ENCODE measurements around the gene TGIF2LY.
"Not testable (repeated sequence)": the region's sequence is repeated elsewhere in the genome, so short reads cannot be mapped to it uniquely, and the experiment has no call there.

Gene TGIF2LY
- total RNA-seq = 0 reads per million in 3 donors

DNA sequence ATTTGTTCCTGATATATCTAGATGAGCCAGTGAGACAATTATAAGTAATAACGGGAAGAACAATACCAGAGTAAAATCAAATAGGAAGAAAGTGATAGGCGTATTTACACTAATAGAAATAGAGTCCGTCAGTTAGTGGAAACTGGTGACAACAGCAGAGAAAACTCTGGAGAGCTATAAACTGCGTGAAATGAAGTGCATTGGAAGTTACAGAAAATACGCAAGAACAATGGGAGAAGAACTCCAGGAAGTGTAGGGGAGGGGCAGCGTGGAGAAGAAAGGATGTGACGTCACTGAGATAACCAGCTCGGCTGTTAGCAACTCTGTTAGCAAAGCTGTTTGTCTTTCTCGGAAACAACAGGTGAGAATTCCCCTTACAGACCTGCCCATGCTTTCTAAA lies at the start of gene TGIF2LY:
TGIF2LY (plus strand) TSS at position 301 of the 400 bp plus-strand sequence. CDS start 178 bp downstream, outside the sequence.
- not testable (repeated sequence) for H3K4me1 ChIP-seq (ENCODE audit: control insufficient read depth, insufficient read depth, low read length, poor library complexity, severe bottlenecking); H3K27me3 ChIP-seq (replicated peaks; ENCODE audit: control insufficient read depth, insufficient read depth, low read length, poor library complexity, severe bottlenecking); DNase-seq; H3K36me3 ChIP-seq (ENCODE audit: control insufficient read depth, insufficient read depth, low read length); H3K4me3 ChIP-seq (ENCODE audit: insufficient read depth, low read depth, low read length, poor library complexity, severe bottlenecking); H3K9me3 ChIP-seq (ENCODE audit: control insufficient read depth, low read length); H3K27ac ChIP-seq (ENCODE audit: insufficient read depth, low read length, poor library complexity, severe bottlenecking)

Data from effector memory CD4-positive, alpha-beta T cell (primary cell).